ENCODE measurements around the gene ZFAND3. TPM values are rescaled to one million over a fixed set of nuclear protein-coding genes. Genes with fewer than 3 reads are reported as not detected.

ZFAND3 gene
- total RNA-seq, 1 experiment from 2014 or later, result 107 TPM

GRCh38 chr6:37894585-37894984 lies 75.1 kb downstream of the ZFAND3 start:
- H3K9me3 Mint-ChIP-seq (ENCODE audit: unreplicated experiment), result no peaks in the 10 kb centered on the region
- intact Hi-C loops (cut with micrococcal nuclease; ENCODE audit: unreplicated experiment), result no loop called here

GRCh38 chr6:37897321-37897720 lies 77.8 kb downstream of the ZFAND3 start:
- H3K4me3 Mint-ChIP-seq (ENCODE audit: unreplicated experiment), result no peak overlapping the region
- ChIA-PET POLR2A (no interaction called here), CTCF (interaction anchor here (1.1 kb wide), 1 partner anchor 106 kb away, joined by 3 read pairs; no protein-coding TSS in a partner anchor)
- peaks cover 15% of the 10 kb centered on the region for H3K4me1 ChIP-seq
- H3K27me3 Mint-ChIP-seq (ENCODE audit: insufficient read depth, unreplicated experiment), result no peaks in the 10 kb centered on the region
- intact Hi-C loops (cut with micrococcal nuclease; ENCODE audit: unreplicated experiment), result no loop called here
- no peaks in the 10 kb centered on the region for H3K9me3 ChIP-seq
- DNase-seq, result peak in 1 of 2 experiments; percentile 12
- H3K4me1 Mint-ChIP-seq (ENCODE audit: low read depth, unreplicated experiment), result peaks cover 20% of the 10 kb centered on the region
- H3K9me3 Mint-ChIP-seq (ENCODE audit: unreplicated experiment), result no peaks in the 10 kb centered on the region
- no peaks in the 10 kb centered on the region; the same call in 1 of the 2 replicates for H3K36me3 ChIP-seq (ENCODE audit: control insufficient read depth, insufficient read depth, low read length)
- H3K4me3 ChIP-seq (ENCODE audit: low read depth, low read length), result no peak overlapping the region
- TF ChIP-seq CTCF (IDR thresholded peaks at IDR 0.05; ENCODE audit: insufficient read depth in 1 of 2, low read depth in 1 of 2, low read length in 1 of 2, severe bottlenecking in 1 of 2, unreplicated experiment in 1 of 2), result no peak
- no TSS peak for BruUV-seq (replicated peaks)
- H3K27me3 ChIP-seq (replicated peaks; ENCODE audit: control insufficient read depth, insufficient read depth, low read length), result no peaks in the 10 kb centered on the region
- peaks cover 7% of the 10 kb centered on the region for H3K36me3 Mint-ChIP-seq (ENCODE audit: insufficient read depth, unreplicated experiment)
- peak overlapping the region; percentile 63 for H3K27ac Mint-ChIP-seq (ENCODE audit: unreplicated experiment)

More at GRCh38 chr6:37894585-37894984, 75.1 kb downstream of the ZFAND3 start:
- Histone ChIP-seq H3K4me3 (ENCODE audit: low read depth, low read length) (no peak overlapping the region), H3K9me3 (no peaks in the 10 kb centered on the region), H3K36me3 (ENCODE audit: control insufficient read depth, insufficient read depth, low read length) (no peaks in the 10 kb centered on the region; the same call in 1 of the 2 replicates), H3K4me1 (peaks cover 15% of the 10 kb centered on the region), H3K27me3 (replicated peaks; ENCODE audit: control insufficient read depth, insufficient read depth, low read length) (no peaks in the 10 kb centered on the region)
- ChIA-PET POLR2A (interaction anchor here (0.6 kb wide), 1 partner anchor 35 kb away, joined by 8 read pairs; no protein-coding TSS in a partner anchor), CTCF (no interaction called here)
- Mint-ChIP-seq H3K27ac (ENCODE audit: unreplicated experiment) (no peak overlapping the region), H3K36me3 (ENCODE audit: insufficient read depth, unreplicated experiment) (peaks cover 7% of the 10 kb centered on the region), H3K4me1 (ENCODE audit: low read depth, unreplicated experiment) (peaks cover 20% of the 10 kb centered on the region), H3K4me3 (ENCODE audit: unreplicated experiment) (no peak overlapping the region), H3K27me3 (ENCODE audit: insufficient read depth, unreplicated experiment) (no peaks in the 10 kb centered on the region)
- no peak for DNase-seq
- no peak for TF ChIP-seq CTCF (IDR thresholded peaks at IDR 0.05; ENCODE audit: insufficient read depth in 1 of 2, low read depth in 1 of 2, low read length in 1 of 2, severe bottlenecking in 1 of 2, unreplicated experiment in 1 of 2)
- no TSS peak for BruUV-seq (replicated peaks)

GRCh38 chr6:37897818-37898515 lies 78.4 kb downstream of the ZFAND3 start:
- H3K4me3 ChIP-seq (ENCODE audit: low read depth, low read length), result no peak overlapping the region
- POLR2A ChIA-PET, result no interaction called here
- CTCF ChIA-PET, result interaction anchor here (0.7 to 1.1 kb wide), 2 partner anchors 107 to 321 kb away, joined by 3 to 4 read pairs; no protein-coding TSS in a partner anchor

More at GRCh38 chr6:37897818-37898515, 78.4 kb downstream of the ZFAND3 start:
- H3K36me3 Mint-ChIP-seq (ENCODE audit: insufficient read depth, unreplicated experiment), result peaks cover 7% of the 10 kb centered on the region
- Histone ChIP-seq H3K36me3 (ENCODE audit: control insufficient read depth, insufficient read depth, low read length) (no peaks in the 10 kb centered on the region; the same call in 1 of the 2 replicates), H3K27me3 (replicated peaks; ENCODE audit: control insufficient read depth, insufficient read depth, low read length) (no peaks in the 10 kb centered on the region), H3K4me1 (peaks cover 15% of the 10 kb centered on the region), H3K9me3 (no peaks in the 10 kb centered on the region)
- H3K9me3 Mint-ChIP-seq (ENCODE audit: unreplicated experiment), result no peaks in the 10 kb centered on the region
- no peaks in the 10 kb centered on the region for H3K27me3 Mint-ChIP-seq (ENCODE audit: insufficient read depth, unreplicated experiment)
- BruUV-seq (replicated peaks), result no TSS peak
- H3K4me3 Mint-ChIP-seq (ENCODE audit: unreplicated experiment), result no peak overlapping the region
- intact Hi-C loops (cut with micrococcal nuclease; ENCODE audit: unreplicated experiment), result no loop called here
- H3K4me1 Mint-ChIP-seq (ENCODE audit: low read depth, unreplicated experiment), result peaks cover 20% of the 10 kb centered on the region
- H3K27ac Mint-ChIP-seq (ENCODE audit: unreplicated experiment), result no peak overlapping the region
- DNase-seq, result no peak
- no peak for TF ChIP-seq CTCF (IDR thresholded peaks at IDR 0.05; ENCODE audit: insufficient read depth in 1 of 2, low read depth in 1 of 2, low read length in 1 of 2, severe bottlenecking in 1 of 2, unreplicated experiment in 1 of 2)

Data from Caco-2 (cell line).